IPS DF 4.7 (cell line): ENCODE data around the gene ABHD16B.

ENCODE experiments used
- DNase-seq: peaks from one replicate; pipeline ENCODE4 v3.0.0-alpha.2; 2013; ENCODE audit warnings: low spot score; ENCODE audit errors: extremely low read depth

Gene ABHD16B

DNA sequence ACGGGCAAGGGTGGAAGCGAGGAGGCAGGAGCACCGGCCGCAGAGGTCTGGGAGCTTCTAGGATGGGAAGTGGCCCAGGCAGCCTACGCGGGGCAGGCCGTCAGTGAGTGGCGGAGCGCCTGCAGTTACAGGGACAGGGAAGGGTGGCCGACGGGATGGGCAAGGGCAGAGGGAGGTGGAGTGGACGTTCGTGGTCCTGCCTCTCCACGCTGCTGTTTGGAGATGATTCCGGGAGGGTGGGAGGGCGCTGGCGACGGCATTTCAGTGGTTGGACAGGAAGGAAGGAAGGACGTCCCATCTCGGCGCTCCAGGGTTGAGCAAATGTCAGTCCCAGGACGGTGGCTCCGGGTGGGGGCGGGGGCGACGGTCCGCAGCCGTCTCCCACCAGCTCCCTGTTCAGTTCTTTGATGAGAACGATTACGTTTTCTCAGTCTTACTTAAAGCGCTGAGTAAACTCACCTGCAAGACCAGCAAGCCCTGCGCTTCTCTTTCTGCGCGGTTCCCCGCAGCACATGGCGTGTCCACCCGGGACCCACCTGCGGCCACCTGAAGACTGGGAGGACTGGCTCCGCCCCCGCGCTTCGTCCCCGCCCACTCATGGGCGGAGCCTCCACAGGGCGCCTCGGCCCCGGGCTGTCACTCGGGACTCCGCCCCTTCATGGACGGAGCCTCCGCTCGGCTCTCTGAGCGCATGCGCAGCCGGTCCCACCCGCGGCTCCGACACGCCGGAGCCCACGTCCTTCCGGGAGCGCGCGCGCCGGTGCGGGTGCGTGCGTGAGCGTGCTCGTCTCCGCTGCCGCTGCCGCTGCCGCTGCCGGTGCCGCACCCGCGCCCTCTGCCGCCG lies 33.3 kb downstream of the ABHD16B start, which contains the start of gene DNAJC5:
DNAJC5 (plus strand) TSS at position 769 of the 844 bp plus-strand sequence. CDS start 33,220 bp downstream, outside the sequence.
- no peak for DNase-seq

DNA sequence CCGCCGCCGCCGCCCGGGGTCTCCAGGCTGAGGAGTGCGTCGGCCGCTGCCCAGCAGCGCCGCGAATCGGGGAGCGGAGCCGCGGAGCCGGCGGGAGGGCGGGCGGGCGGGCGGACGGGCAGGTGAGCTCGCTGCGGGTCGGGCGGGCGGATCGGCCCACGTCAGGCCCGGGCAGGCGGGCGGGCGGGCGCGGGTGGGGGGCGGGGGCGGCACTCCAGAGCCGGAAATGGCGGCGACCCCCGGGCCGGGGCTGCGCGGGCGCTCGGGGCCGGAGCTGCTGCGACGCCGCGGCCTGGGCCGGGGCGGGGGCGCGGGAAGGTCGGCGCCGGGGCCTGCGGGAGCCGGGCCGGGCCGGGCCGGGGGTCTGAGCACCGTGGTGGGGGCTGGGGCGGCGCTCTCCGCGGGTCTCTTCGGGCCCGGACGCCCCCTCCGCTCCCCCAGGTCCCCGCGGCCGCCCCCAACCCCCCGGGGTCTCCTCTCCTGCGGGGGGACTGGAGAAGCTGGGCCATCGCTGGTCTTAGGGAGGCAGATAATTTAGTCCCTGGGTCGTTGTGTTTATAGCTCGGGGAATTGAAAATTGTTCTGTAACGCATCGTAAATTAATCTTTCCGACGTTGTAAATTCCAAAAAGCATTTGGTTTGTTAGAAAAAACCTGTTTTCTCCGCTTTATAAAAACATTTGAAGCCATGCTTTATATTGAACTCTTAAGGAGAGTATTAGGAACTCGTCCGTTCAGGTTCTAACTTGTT lies 34.1 kb downstream of the ABHD16B start:
- DNase-seq: no peak

DNA sequence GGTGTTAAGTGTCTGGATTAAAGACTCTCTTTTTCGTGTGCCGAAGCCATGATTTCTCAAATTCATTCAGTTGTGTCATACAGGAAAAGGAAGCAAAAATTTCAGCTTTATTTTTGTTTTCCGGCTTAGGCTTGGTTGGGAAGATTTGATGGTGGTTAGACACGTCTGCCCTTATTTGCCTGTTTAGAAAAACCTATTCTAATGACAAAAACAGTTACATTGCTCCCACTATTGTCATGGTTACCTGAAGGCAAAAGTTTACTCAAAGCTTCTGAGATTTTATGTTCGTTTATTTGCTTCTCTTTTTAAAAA lies 34.6 kb downstream of the ABHD16B start:
- no peak for DNase-seq

DNA sequence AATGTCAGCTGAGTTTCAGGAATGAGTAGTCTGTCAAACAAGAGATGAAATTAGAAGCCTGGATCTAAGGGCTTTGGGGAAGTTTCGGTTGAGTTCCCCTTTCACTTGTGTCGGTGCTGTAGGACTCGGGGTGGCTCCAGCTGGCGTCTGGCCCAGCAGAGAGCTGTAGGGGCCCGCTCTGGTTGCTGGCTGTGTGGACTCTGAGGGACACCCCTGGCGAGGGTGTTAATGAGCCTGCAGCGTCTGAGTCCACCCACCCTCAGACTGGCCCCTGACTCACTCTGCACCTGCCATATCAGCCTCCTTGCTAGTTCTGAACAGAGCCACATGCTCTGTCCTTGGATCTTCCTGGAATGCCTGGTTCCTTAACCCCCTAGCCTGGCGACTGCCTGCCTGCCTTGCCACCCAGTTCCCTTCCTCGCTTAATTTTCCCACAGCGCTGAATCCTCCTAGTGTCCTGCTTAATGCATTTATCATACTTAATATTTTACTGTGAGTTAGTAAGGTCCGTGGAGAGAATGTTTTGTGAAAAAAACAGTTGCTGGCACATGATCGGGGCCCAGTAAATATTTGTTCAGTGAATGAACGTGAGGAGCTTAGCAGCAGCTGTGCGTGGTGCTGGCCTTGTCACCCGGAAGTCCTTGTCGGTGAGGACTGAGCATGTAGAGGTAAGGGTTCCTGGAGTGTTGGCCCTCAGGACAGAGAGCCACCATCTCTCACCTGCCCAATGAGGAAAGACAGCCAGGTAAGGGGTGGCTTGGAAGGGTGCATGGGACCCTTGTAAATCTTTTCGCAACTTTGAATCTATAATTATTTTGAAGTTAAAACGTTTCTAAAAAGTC lies 35.2 kb downstream of the ABHD16B start:
- no peak for DNase-seq

DNA sequence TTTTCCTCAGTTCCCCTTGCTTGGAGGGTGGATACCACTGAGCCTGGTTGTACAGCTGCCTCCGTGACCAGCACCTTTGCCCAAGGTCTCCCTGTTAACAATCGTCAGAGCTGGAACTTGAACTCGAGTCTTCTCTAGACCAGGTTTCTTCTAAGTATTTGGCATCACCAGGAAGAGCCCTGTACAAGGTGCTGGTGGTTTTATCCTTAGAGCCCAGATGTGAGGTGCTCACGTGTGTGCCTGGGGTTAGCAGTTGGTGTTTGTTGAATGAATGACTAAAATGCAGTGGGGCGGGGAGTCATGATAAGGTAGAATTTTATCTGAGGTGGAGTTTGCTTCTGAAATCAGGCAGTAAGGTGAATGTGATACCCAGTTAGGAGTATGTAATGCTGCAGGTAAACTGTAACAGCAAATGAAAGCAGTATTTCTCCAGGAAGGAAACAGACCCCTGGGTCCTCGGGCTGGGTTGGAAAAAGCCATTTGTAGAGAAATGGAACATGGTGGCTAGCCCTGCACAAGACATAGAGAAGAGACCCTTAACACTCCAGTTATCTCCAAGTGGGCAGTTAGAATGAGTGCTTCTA lies 36.8 kb downstream of the ABHD16B start:
- no peak for DNase-seq

DNA sequence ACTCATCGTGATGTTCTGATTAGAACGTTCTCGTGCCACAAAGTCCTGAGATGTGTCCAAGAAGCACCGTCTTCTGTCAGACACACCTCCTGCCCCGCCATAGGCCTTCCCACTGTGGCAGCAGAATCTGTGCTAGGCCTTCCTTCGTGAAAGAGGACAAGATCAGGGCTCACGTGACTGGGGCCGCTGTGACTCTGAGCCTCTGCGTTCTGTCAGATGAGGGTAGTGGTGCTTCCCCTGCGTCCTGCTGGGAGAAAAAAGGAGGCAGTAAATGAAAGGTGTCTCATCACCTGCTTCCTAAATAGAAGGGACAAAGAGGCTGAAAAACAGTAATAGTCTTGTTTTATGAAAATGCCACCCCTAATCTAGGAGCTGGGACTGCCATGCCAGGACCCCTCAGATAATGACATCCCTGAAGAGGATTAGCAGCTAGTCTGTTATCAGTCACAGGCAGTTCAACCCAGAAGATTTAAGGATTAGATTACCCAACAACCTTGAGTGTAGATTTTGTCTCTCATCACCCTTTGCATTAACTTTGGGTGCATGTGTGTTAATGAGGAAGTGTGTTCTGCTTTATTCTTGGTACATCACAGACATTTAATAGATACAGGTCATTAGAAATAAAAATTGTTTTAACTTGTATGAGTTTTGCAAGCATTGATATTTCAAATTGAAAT lies 37.7 kb downstream of the ABHD16B start:
- DNase-seq: no peak

DNA sequence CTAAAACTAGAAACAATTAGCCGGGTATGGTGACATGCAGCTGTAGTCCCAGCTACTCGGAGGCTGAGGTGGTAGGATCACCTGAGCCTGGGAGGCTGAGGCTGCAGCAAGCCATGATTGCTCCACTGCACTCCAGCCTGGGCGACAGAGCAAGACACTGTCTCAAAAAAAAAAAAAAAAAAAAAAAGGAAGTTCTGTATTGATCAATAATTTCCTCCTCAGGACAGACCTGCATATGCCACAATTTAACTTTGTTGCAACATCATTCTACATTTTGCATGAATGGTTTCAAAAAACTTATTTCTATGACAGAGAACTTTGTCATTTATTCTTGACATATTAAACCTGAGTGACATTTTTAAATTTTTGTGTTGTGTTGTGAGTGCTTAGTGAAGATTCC lies 39.1 kb downstream of the ABHD16B start:
- DNase-seq: no peak

DNA sequence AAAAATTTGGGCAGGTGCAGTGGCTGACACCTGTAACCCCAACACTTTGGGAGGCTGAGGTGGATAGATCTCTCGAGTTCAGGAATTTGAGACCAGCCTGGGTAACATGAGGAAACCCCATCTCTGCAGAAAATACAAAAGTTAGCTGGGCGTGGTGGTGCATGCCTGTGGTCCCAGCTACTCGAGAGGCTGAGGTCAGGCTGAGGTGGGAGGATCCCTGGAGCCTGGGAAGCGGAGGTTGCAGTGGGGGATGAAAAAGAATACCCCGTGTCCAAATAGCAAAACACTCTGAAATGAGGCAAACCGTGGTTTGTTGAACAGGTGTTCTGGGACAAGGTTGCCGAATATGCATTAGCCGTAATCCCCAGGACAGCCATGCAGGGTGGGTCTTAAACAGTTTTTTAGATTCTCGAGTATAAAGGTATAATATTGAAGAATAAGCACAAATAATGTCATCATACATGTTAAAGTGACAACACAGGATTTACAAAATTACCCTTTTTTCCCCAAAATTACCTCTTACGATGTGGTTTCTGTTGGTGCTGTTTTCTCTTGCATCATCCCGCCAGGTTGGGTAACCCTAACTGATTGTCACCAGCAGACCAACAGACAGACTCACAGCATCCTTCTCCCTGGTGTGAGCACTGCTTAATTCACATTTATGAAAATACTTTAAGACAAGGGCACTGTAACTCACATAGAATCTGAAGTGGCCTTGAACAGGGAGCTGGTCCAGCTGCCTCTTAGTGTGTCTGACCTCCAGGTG lies 42.7 kb downstream of the ABHD16B start:
- no peak for DNase-seq

DNA sequence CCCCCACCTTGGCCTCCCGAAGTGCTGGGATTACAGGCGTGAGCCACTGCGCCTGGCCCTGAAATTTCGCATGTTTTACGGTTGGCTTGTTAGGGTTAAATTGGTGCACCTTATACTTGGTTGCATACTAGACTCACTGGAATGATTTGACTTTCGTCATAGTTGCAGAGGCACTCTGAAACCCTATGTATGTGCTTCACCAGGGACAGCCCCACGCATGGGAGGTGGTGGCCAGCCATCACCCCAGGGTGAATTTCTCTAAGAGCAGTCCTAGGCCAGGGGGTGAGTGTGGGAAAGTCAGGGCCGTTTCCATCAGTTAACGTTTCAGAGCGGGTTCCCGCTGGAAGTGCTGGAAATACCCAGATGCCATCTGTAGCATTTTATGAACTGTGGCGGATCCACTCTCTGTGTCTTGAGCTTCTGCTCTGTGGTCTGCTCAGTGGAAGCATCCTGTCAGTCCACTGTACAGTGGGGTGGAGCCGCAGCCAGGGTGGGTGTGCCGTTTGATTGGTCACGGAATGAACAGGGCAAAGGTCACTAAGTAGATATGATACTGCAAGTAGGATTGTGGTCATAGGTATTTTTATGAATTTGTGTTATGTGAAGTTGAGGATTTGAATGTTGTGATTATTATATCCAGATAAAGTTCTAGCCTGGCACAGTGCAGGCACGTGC lies 46.8 kb downstream of the ABHD16B start:
- DNase-seq: no peak

DNA sequence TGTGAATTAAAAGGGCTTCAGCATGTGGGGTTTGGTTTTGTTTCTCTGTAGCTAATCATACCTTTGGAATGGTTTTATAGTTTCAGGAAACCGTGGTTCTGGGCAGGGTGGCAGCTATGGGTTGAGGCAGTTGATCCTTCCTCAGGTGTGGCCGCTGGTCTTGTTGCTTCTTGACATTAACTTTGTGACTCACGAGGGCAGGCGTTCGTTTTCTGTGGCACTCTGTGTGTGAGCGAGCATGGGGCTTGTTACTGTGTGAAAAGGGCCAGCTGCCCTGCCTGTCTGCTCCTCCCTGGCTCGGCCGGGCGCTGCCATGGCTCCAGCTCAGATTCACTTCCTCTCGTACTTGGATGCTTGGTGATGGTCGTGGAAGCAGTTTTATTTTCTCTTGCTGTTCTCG lies 49.9 kb downstream of the ABHD16B start:
- DNase-seq: no peak
